ENCODE data around the gene DNAJC17. TPM values are rescaled to one million over a fixed set of nuclear protein-coding genes. Genes with fewer than 3 reads are reported as not detected.

The DNAJC17 gene
- total and polyA plus RNA-seq, 2 of the 13 experiments (the other 11 are each of a cell fraction or from before 2014, with no cell fraction given): 22.2 to 26.5 TPM

- TF ChIP-seq ZBED4 (CRISPR knock-in tag; IDR thresholded peaks at IDR 0.05; ENCODE audit: borderline replicate concordance) (0 out of 2 replicates have a peak, but pooled peaks have one; percentile 29), ZNF180 (CRISPR knock-in tag; IDR thresholded peaks at IDR 0.05; ENCODE audit: borderline replicate concordance, low read depth) (no peak), SALL2 (CRISPR knock-in tag; IDR thresholded peaks at IDR 0.05) (peak; percentile 51; the same call in 1 of the 2 replicates), LBX2 (CRISPR knock-in tag; IDR thresholded peaks at IDR 0.05; ENCODE audit: borderline replicate concordance) (0 out of 2 replicates have a peak, but pooled peaks have one; percentile 42), SALL1 (CRISPR knock-in tag; IDR thresholded peaks at IDR 0.05) (peak; percentile 57; the same call in 1 of the 2 replicates), ZNF280B (CRISPR knock-in tag; IDR thresholded peaks at IDR 0.05; ENCODE audit: borderline replicate concordance) (0 out of 2 replicates have a peak, but pooled peaks have one; percentile 42), CTCF (CRISPR knock-in tag; IDR thresholded peaks at IDR 0.05) (peak; percentile 98), MLXIP (CRISPR knock-in tag; IDR thresholded peaks at IDR 0.05; ENCODE audit: borderline replicate concordance) (no peak), ZBTB25 (CRISPR knock-in tag; IDR thresholded peaks at IDR 0.05) (peak; percentile 67; the same call in 1 of the 2 replicates), ELK4 (CRISPR knock-in tag; IDR thresholded peaks at IDR 0.05; ENCODE audit: borderline replicate concordance) (no peak), THAP11 (CRISPR knock-in tag; IDR thresholded peaks at IDR 0.05) (peak; percentile 69; the same call in 1 of the 2 replicates), ARNTL (CRISPR knock-in tag; IDR thresholded peaks at IDR 0.05) (no peak), NRL (CRISPR knock-in tag; IDR thresholded peaks at IDR 0.05; ENCODE audit: borderline replicate concordance) (peak; percentile 24; the same call in 1 of the 2 replicates)
These were observed 24.6 kb downstream of the DNAJC17 start (continued) for GRCh38 chr15:40782609-40783227.

Measured in HepG2 (cell line).